Measurements from ENCODE around the gene FAM107B. TPM values are rescaled to one million over a fixed set of nuclear protein-coding genes. Genes with fewer than 3 reads are reported as not detected.
A peak's percentile ranks its signal among the peaks of the same experiment; 100 is the strongest.
"Not testable (repeated sequence)": the region's sequence is repeated elsewhere in the genome, so short reads cannot be mapped to it uniquely, and the experiment has no call there.

FAM107B gene
- total RNA-seq, 6 donors from 2014 or later: 44.0 to 136 (median 77.0) TPM

GRCh38 chr10:14592566-14592965 lies 182.1 kb downstream of the FAM107B start:
- WGBS, 2 donors: 87 to 93% methylated on average over 6 of the region's 6 CpGs
- no peaks in the 10 kb centered on the region for H3K36me3 ChIP-seq
- no peak for DNase-seq
- H3K4me1 ChIP-seq: peaks cover 7 to 13% (median 12%) of the 10 kb centered on the region in 4 donors
- no peaks in the 10 kb centered on the region for H3K9me3 ChIP-seq
- H3K27me3 ChIP-seq: no peaks in the 10 kb centered on the region
- TF ChIP-seq EP300 (IDR thresholded peaks at IDR 0.05) (no peak), POLR2A (IDR thresholded peaks at IDR 0.05) (no peak), POLR2AphosphoS5 (IDR thresholded peaks at IDR 0.05) (no peak)
- TF ChIP-seq, protein P1, sequence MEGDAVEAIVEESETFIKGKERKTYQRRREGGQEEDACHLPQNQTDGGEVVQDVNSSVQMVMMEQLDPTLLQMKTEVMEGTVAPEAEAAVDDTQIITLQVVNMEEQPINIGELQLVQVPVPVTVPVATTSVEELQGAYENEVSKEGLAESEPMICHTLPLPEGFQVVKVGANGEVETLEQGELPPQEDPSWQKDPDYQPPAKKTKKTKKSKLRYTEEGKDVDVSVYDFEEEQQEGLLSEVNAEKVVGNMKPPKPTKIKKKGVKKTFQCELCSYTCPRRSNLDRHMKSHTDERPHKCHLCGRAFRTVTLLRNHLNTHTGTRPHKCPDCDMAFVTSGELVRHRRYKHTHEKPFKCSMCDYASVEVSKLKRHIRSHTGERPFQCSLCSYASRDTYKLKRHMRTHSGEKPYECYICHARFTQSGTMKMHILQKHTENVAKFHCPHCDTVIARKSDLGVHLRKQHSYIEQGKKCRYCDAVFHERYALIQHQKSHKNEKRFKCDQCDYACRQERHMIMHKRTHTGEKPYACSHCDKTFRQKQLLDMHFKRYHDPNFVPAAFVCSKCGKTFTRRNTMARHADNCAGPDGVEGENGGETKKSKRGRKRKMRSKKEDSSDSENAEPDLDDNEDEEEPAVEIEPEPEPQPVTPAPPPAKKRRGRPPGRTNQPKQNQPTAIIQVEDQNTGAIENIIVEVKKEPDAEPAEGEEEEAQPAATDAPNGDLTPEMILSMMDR (IDR thresholded peaks at IDR 0.05): no peak
- no peak overlapping the region for H3K27ac ChIP-seq
- H3K4me3 ChIP-seq: no peak overlapping the region
- ATAC-seq (ENCODE audit: low FRiP score in 2 of 2): no peak

- no peak for TF ChIP-seq EP300 (IDR thresholded peaks at IDR 0.05)
- TF ChIP-seq POLR2A (IDR thresholded peaks at IDR 0.05): no peak
- TF ChIP-seq, protein P1 (IDR thresholded peaks at IDR 0.05): no peak
- no peak for TF ChIP-seq POLR2AphosphoS5 (IDR thresholded peaks at IDR 0.05)
- Histone ChIP-seq H3K27ac (no peak overlapping the region), H3K36me3 (no peaks in the 10 kb centered on the region), H3K9me3 (no peaks in the 10 kb centered on the region), H3K4me3 (no peak overlapping the region), H3K27me3 (no peaks in the 10 kb centered on the region), H3K4me1 (peaks cover 9 to 18% (median 15%) of the 10 kb centered on the region in 4 donors)
- WGBS, 2 donors: 94 to 95% methylated on average over 5 of the region's 5 CpGs
- ATAC-seq (ENCODE audit: low FRiP score in 2 of 2) (no peak), DNase-seq (no peak)
Observed at GRCh38 chr10:14592026-14592425, 182.7 kb downstream of the FAM107B start.

DNA sequence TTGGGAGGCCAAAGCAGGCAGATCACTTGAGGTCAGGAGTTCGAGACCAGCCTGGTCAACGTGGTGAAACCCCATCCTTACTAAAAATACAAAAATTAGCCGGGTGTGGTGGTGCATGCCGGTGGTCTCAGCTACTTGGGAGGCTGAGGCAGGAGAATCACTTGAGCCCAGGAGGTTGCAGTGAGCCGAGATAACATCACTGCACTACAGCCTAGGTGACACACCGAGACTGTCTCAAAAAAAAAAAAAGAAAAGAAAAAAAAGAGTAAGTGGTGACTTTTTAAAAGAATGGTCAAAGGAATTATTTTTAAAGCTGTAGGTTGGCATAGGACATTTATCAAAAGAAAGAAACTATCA lies 185.8 kb downstream of the FAM107B start:
- not testable (repeated sequence) for ATAC-seq (ENCODE audit: low FRiP score in 2 of 2); H3K36me3 ChIP-seq; H3K9me3 ChIP-seq; H3K4me3 ChIP-seq; DNase-seq; H3K27me3 ChIP-seq
- WGBS, 2 donors: 71 to 85% methylated on average over 5 to 6 of the region's 6 CpGs
- H3K4me1 ChIP-seq: peaks cover 13 to 30% (median 17%) of the 10 kb centered on the region in 4 donors
- H3K27ac ChIP-seq: peak overlapping the region; percentile 42 to 74 (median 67)

GRCh38 chr10:14588084-14588937 lies 186.4 kb downstream of the FAM107B start:
- peak overlapping the region; percentile 42 to 74 (median 67) for H3K27ac ChIP-seq
- no peaks in the 10 kb centered on the region for H3K9me3 ChIP-seq
- 53 to 67% methylated on average over 13 of the region's 13 CpGs for WGBS, 2 donors
- peaks cover 13 to 30% (median 17%) of the 10 kb centered on the region in 4 donors for H3K4me1 ChIP-seq
- H3K27me3 ChIP-seq: no peaks in the 10 kb centered on the region
- no peak overlapping the region for H3K4me3 ChIP-seq
- DNase-seq: no peak
- TF ChIP-seq, protein P1 (IDR thresholded peaks at IDR 0.05): no peak
- TF ChIP-seq POLR2A (IDR thresholded peaks at IDR 0.05): no peak
- peak in 1 of 2 donors; percentile 35 for TF ChIP-seq POLR2AphosphoS5 (IDR thresholded peaks at IDR 0.05)
- no peak for TF ChIP-seq EP300 (IDR thresholded peaks at IDR 0.05)
- H3K36me3 ChIP-seq: no peaks in the 10 kb centered on the region
- peak in 1 of 2 donors; percentile 63 for ATAC-seq (ENCODE audit: low FRiP score in 2 of 2)

GRCh38 chr10:14587540-14588083 lies 187.1 kb downstream of the FAM107B start:
- H3K9me3 ChIP-seq: no peaks in the 10 kb centered on the region
- H3K36me3 ChIP-seq: no peaks in the 10 kb centered on the region
- no peaks in the 10 kb centered on the region for H3K27me3 ChIP-seq
- no peak for ATAC-seq (ENCODE audit: low FRiP score in 2 of 2)
- TF ChIP-seq POLR2AphosphoS5 (IDR thresholded peaks at IDR 0.05) (no peak), POLR2A (IDR thresholded peaks at IDR 0.05) (no peak), EP300 (IDR thresholded peaks at IDR 0.05) (no peak)
- TF ChIP-seq, protein P1 (IDR thresholded peaks at IDR 0.05): no peak
- DNase-seq: no peak
- peak overlapping the region; percentile 30 to 74 (median 60) for H3K27ac ChIP-seq
- WGBS, 2 donors: 39 to 70% methylated on average over 6 of the region's 6 CpGs
- no peak overlapping the region for H3K4me3 ChIP-seq
- peaks cover 13 to 30% (median 17%) of the 10 kb centered on the region in 4 donors for H3K4me1 ChIP-seq
